GM12801 (cell line): ENCODE results near the gene SEC24B.

Source experiments
- TF ChIP-seq, protein P1 (sequence below): IDR thresholded peaks from one replicate; pipeline ENCODE4 v1.5.1; 2011; ENCODE audit warnings: control low read depth; ENCODE audit not compliant: insufficient read length; ENCODE audit errors: extremely low read depth

SEC24B gene

DNA sequence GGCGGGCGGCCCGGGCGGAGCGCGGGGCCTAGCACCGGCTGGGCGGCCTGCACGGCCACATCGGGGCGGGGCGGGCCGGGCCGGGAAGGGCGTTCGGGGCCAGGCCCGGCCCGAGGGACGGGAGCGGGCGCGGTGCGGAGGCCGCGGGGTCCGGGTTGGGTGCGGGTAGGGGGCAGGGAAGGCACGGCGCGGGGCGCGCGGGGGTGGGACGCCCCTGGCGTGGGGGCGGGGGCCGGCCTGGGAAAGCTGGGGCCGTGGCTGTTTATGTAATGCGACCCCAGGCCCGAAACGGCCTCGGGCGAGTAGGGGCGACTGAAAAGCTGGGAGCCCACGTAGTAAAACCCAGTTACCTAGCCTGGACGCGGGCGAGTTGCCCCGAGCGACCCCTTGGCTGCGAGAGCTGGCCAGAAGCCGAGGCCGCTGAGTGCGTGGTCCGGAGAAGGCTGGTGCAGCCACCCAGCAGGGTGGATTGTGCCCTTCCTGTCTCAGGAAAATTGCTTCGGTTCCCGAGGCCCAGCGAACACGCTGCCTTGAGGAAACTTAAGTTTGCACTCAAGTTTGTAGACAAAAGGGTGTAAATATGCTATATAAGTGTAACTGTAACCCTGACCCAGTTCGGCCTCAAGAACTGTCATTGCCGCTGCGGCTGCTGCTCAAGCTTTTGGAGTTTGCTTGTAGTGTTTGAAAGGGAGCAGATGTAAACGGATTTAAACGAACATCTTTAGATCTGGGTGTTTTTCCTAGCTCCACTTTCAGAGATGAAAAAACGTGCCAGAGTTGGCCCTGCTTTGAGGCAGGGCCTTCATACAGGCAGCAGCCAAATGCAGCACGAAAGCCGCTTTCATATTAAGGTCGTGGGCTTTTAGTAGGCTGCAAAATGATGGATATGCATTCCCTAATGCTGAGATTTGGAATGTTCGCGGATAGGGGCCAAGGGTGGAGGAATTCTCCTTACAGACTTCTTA, 674 bp downstream of the SEC24B start:
- TF ChIP-seq, protein P1, sequence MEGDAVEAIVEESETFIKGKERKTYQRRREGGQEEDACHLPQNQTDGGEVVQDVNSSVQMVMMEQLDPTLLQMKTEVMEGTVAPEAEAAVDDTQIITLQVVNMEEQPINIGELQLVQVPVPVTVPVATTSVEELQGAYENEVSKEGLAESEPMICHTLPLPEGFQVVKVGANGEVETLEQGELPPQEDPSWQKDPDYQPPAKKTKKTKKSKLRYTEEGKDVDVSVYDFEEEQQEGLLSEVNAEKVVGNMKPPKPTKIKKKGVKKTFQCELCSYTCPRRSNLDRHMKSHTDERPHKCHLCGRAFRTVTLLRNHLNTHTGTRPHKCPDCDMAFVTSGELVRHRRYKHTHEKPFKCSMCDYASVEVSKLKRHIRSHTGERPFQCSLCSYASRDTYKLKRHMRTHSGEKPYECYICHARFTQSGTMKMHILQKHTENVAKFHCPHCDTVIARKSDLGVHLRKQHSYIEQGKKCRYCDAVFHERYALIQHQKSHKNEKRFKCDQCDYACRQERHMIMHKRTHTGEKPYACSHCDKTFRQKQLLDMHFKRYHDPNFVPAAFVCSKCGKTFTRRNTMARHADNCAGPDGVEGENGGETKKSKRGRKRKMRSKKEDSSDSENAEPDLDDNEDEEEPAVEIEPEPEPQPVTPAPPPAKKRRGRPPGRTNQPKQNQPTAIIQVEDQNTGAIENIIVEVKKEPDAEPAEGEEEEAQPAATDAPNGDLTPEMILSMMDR: no peak

DNA sequence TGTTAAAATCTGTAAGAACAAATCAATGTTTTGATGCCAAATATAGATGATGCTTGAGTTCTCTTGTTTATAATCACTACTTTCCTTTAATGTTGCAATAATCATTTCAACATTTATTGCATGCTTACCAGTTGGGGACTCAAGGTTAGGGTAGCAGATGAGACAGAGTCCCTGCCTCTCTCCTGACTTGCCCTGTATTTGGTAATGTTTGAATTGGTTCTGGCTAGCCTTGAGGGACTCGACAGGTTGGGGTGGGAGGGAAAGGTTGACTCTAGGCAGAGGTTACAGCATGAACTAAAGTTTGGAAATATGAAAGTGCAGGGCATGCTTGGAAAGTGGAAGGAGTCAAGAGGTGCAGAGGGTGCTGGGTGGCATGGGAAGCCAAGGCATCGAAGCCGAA, 2.0 kb downstream of the SEC24B start:
- TF ChIP-seq, protein P1: no peak

DNA sequence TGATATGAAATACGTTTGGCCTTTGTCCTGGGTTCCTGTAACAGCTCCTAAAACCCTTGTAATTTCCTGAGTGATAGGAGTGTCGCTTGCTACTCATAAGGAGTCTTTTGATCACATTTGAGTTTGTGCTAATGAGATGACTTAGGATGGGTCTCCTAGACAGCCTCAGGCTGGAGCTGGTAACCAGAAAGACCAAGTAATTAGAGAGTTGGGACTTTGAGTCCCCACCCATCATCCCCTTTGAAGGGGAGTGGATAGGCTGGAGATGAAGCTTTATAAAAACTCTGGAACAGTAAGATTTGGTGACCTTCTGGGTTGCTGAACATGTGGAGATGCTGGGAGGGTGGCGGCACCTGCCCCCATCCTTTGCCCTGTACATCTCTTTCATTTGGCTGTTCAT, 2.9 kb downstream of the SEC24B start:
- TF ChIP-seq, protein P1: no peak

DNA sequence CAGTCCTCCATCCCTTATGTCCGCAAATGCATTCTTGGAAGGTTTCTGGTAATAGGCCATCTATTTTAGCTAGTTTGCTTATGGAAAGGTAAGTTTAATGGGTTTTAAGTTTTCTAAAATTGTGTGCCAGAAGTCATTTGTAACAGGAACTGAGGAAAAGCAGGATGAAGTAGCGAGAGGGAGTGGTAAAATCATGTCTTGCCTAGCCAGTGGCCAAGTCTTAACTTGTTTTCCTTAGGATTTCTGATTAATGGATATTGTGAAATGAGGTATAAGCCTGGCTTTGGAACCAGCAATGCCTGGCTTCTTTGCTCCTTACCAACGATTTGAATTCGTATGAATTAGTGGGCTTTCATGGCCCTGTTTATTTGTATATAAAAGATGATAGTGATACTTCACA, 7.3 kb downstream of the SEC24B start:
- TF ChIP-seq, protein P1: no peak

DNA sequence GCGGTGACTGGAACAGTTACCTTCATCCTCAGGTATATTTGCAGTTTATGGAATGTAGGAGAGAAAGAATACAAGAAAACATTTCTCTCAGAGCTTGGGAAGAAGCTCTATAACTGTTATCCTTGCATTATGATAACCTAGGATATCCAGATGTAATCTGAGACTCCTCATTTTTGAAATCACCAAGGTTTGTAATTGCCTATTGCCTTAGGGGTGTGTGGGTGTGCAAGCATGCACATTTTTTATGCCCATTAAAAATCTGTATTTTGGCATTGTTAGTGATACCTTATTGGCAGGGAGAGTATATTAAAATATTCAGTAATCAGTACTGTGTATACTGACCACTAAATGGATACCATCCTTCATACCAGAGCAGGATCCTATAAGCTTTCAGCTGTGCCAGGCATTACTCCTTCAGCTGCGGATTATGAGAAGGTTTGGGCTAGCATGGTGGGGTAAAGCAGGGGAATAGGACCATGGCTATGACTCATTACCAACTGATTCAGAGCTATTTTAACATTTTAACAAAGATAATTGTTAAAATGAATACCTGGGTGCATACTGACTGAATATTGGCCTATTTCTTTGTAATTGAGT, 8.3 kb downstream of the SEC24B start:
- TF ChIP-seq, protein P1: no peak

DNA sequence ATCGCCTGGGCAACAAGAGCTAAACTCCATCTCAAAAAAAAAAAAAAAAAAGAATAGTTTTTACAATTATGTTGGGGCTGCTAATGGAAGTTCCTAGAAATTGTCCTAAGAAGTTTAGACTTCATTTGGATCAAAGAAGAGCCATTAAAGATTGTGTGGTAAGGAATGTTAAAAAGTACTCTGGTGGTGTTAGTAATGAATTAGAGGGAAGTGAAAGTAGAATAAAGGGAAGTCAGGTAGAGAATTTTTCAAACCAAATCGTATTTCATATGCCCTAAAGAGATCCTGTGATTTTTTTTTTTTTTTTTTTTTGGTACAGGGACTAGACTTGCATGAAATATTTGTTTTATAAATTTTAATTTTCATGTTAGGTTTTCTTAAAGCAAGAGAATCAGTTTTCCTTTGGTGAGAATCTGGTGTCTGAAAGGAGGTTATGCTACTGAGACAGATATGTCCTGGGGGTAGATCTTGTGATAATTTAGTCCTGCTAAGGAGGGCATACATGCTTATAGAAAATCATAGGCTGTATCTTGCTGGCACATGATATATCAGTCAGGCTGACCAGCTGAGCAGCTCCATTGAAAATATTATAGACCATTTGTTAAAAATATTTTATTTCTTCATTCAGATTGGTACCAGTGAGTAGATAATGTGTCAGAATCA, 10.7 kb downstream of the SEC24B start:
- TF ChIP-seq, protein P1: no peak

DNA sequence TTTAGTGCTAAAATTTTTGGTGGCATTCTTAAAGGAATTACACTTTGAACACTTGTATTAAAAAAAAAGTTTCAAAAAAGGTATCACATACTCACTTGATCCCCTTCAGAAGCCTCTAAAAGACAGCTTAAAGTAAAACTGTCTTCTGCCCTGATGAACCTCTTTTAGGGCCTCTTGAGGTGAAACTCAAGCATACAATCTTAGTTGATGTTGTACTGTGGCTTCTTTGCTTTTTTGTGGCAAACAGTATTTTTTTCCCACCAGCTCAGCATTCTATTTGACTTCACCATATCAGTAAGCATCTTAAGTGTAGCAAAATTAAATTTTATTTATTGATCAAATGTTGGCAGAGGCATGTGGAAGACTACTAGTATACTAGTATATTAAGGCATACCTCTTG, 13.7 kb downstream of the SEC24B start:
- TF ChIP-seq, protein P1: no peak
